ENCODE measurements around the gene DPYSL4. TPM values are rescaled to one million over a fixed set of nuclear protein-coding genes. Genes with fewer than 3 reads are reported as not detected.

The DPYSL4 gene
- total and polyA plus RNA-seq, 9 donors, result 1.3 to 7.1 (median 4.7) TPM

GRCh38 chr10:132179551-132180392 is 7.0 kb upstream of the DPYSL4 start:
- H3K36me3 ChIP-seq (ENCODE audit: control insufficient read depth, insufficient read depth, low read length), result no peaks in the 10 kb centered on the region
- H3K4me3 ChIP-seq (ENCODE audit: low read length), result no peak overlapping the region
- no peaks in the 10 kb centered on the region for H3K9me3 ChIP-seq (replicated peaks; ENCODE audit: control insufficient read depth, low read depth, low read length)
- H3K27me3 ChIP-seq (ENCODE audit: control insufficient read depth, insufficient read depth, low read length), result peaks cover 67% of the 10 kb centered on the region
- no peak overlapping the region for H3K27ac ChIP-seq (ENCODE audit: low read length)
- no peak for DNase-seq
- H3K4me1 ChIP-seq (ENCODE audit: control insufficient read depth, insufficient read depth, low read length), result no peaks in the 10 kb centered on the region
- WGBS (ENCODE audit: insufficient coverage), result 70% methylated on average over 8 of the region's 16 CpGs

GRCh38 chr10:132180736-132181135 is 6.0 kb upstream of the DPYSL4 start:
- H3K36me3 ChIP-seq (ENCODE audit: control insufficient read depth, insufficient read depth, low read length), result no peaks in the 10 kb centered on the region
- whole genome bisulfite sequencing (ENCODE audit: insufficient coverage), result 55% methylated on average over 14 of the region's 14 CpGs
- no peak overlapping the region for H3K27ac ChIP-seq (ENCODE audit: low read length)
- H3K9me3 ChIP-seq (replicated peaks; ENCODE audit: control insufficient read depth, low read depth, low read length), result no peaks in the 10 kb centered on the region
- no peaks in the 10 kb centered on the region for H3K4me1 ChIP-seq (ENCODE audit: control insufficient read depth, insufficient read depth, low read length)
- DNase-seq, result no peak
- H3K4me3 ChIP-seq (ENCODE audit: low read length), result no peak overlapping the region
- H3K27me3 ChIP-seq (ENCODE audit: control insufficient read depth, insufficient read depth, low read length), result peaks cover 71% of the 10 kb centered on the region

GRCh38 chr10:132181691-132182425 is 4.9 kb upstream of the DPYSL4 start:
- Histone ChIP-seq H3K4me3 (ENCODE audit: low read length) (no peak overlapping the region), H3K36me3 (ENCODE audit: control insufficient read depth, insufficient read depth, low read length) (no peaks in the 10 kb centered on the region), H3K27me3 (ENCODE audit: control insufficient read depth, insufficient read depth, low read length) (peaks cover 70% of the 10 kb centered on the region), H3K27ac (ENCODE audit: low read length) (no peak overlapping the region), H3K4me1 (ENCODE audit: control insufficient read depth, insufficient read depth, low read length) (peaks cover 4% of the 10 kb centered on the region), H3K9me3 (replicated peaks; ENCODE audit: control insufficient read depth, low read depth, low read length) (no peaks in the 10 kb centered on the region)
- no peak for DNase-seq
- 84% methylated on average over 13 of the region's 25 CpGs for WGBS (ENCODE audit: insufficient coverage)

- H3K27ac ChIP-seq (ENCODE audit: low read length), result no peak overlapping the region
- no peaks in the 10 kb centered on the region for H3K9me3 ChIP-seq (replicated peaks; ENCODE audit: control insufficient read depth, low read depth, low read length)
- DNase-seq, result no peak
- H3K4me1 ChIP-seq (ENCODE audit: control insufficient read depth, insufficient read depth, low read length), result peaks cover 6% of the 10 kb centered on the region
- H3K27me3 ChIP-seq (ENCODE audit: control insufficient read depth, insufficient read depth, low read length), result peaks cover 69% of the 10 kb centered on the region
- no peaks in the 10 kb centered on the region for H3K36me3 ChIP-seq (ENCODE audit: control insufficient read depth, insufficient read depth, low read length)
- H3K4me3 ChIP-seq (ENCODE audit: low read length), result no peak overlapping the region
- WGBS (ENCODE audit: insufficient coverage), result 71% methylated on average over 6 of the region's 7 CpGs
Observed at GRCh38 chr10:132182591-132182990, 4.2 kb upstream of the DPYSL4 start.

GRCh38 chr10:132183046-132183445 is 3.7 kb upstream of the DPYSL4 start:
- Histone ChIP-seq H3K9me3 (replicated peaks; ENCODE audit: control insufficient read depth, low read depth, low read length) (no peaks in the 10 kb centered on the region), H3K27ac (ENCODE audit: low read length) (no peak overlapping the region), H3K4me3 (ENCODE audit: low read length) (no peak overlapping the region), H3K36me3 (ENCODE audit: control insufficient read depth, insufficient read depth, low read length) (no peaks in the 10 kb centered on the region), H3K4me1 (ENCODE audit: control insufficient read depth, insufficient read depth, low read length) (peaks cover 10% of the 10 kb centered on the region), H3K27me3 (ENCODE audit: control insufficient read depth, insufficient read depth, low read length) (peaks cover 72% of the 10 kb centered on the region)
- WGBS (ENCODE audit: insufficient coverage), result 48% methylated on average over 7 of the region's 8 CpGs
- no peak for DNase-seq

GRCh38 chr10:132184816-132185593 is 1.7 kb upstream of the DPYSL4 start:
- Histone ChIP-seq H3K4me3 (ENCODE audit: low read length) (no peak overlapping the region), H3K4me1 (ENCODE audit: control insufficient read depth, insufficient read depth, low read length) (peaks cover 10% of the 10 kb centered on the region), H3K9me3 (replicated peaks; ENCODE audit: control insufficient read depth, low read depth, low read length) (no peaks in the 10 kb centered on the region), H3K27ac (ENCODE audit: low read length) (no peak overlapping the region), H3K27me3 (ENCODE audit: control insufficient read depth, insufficient read depth, low read length) (peaks cover 75% of the 10 kb centered on the region), H3K36me3 (ENCODE audit: control insufficient read depth, insufficient read depth, low read length) (no peaks in the 10 kb centered on the region)
- WGBS (ENCODE audit: insufficient coverage), result 33% methylated on average over 35 of the region's 35 CpGs
- DNase-seq, result no peak

- H3K27ac ChIP-seq (ENCODE audit: low read length), result no peak overlapping the region
Observed at GRCh38 chr10:132185601-132186487, 904 bp upstream of the DPYSL4 start.

GRCh38 chr10:132187430-132188138 is 836 bp downstream of the DPYSL4 start:
- H3K27me3 ChIP-seq (ENCODE audit: control insufficient read depth, insufficient read depth, low read length), result peaks cover 68% of the 10 kb centered on the region
- no peaks in the 10 kb centered on the region for H3K9me3 ChIP-seq (replicated peaks; ENCODE audit: control insufficient read depth, low read depth, low read length)
- WGBS (ENCODE audit: insufficient coverage), result under 1% methylated on average over 42 of the region's 58 CpGs
- no peak for DNase-seq
- no peak overlapping the region for H3K27ac ChIP-seq (ENCODE audit: low read length)
- H3K4me1 ChIP-seq (ENCODE audit: control insufficient read depth, insufficient read depth, low read length), result peaks cover 15% of the 10 kb centered on the region
- H3K36me3 ChIP-seq (ENCODE audit: control insufficient read depth, insufficient read depth, low read length), result no peaks in the 10 kb centered on the region
- H3K4me3 ChIP-seq (ENCODE audit: low read length), result peak overlapping the region; percentile 17

More at GRCh38 chr10:132185601-132186487, 904 bp upstream of the DPYSL4 start:
- no peak overlapping the region for H3K4me3 ChIP-seq (ENCODE audit: low read length)
- no peaks in the 10 kb centered on the region for H3K36me3 ChIP-seq (ENCODE audit: control insufficient read depth, insufficient read depth, low read length)
- WGBS (ENCODE audit: insufficient coverage), result 3% methylated on average over 98 of the region's 99 CpGs
- no peaks in the 10 kb centered on the region for H3K9me3 ChIP-seq (replicated peaks; ENCODE audit: control insufficient read depth, low read depth, low read length)
- peak; percentile 50 for DNase-seq
- peaks cover 79% of the 10 kb centered on the region for H3K27me3 ChIP-seq (ENCODE audit: control insufficient read depth, insufficient read depth, low read length)
- H3K4me1 ChIP-seq (ENCODE audit: control insufficient read depth, insufficient read depth, low read length), result peaks cover 10% of the 10 kb centered on the region

- H3K9me3 ChIP-seq (replicated peaks; ENCODE audit: control insufficient read depth, low read depth, low read length), result no peaks in the 10 kb centered on the region
- no peaks in the 10 kb centered on the region for H3K36me3 ChIP-seq (ENCODE audit: control insufficient read depth, insufficient read depth, low read length)
- WGBS (ENCODE audit: insufficient coverage), result 40% methylated on average over 8 of the region's 13 CpGs
- DNase-seq, result no peak
- peaks cover 20% of the 10 kb centered on the region for H3K4me1 ChIP-seq (ENCODE audit: control insufficient read depth, insufficient read depth, low read length)
- peaks cover 62% of the 10 kb centered on the region for H3K27me3 ChIP-seq (ENCODE audit: control insufficient read depth, insufficient read depth, low read length)
- H3K27ac ChIP-seq (ENCODE audit: low read length), result no peak overlapping the region
- no peak overlapping the region for H3K4me3 ChIP-seq (ENCODE audit: low read length)
Observed at GRCh38 chr10:132188331-132188730, 1.6 kb downstream of the DPYSL4 start.
